Stimulated activated CD8-positive, alpha-beta memory T cell treated with anti-CD3 and anti-CD28 coated beads, Interleukin-12 subunit alpha, Interleukin-12 subunit beta, amount 100 ng/mL, for 4 hours (primary cell): ENCODE measurements around the gene PLEKHM1.

Source experiments
- DNase-seq: peaks from one replicate; pipeline ENCODE4 v3.0.0-alpha.2; 2020; ENCODE audit warnings: low read depth

PLEKHM1 gene

GRCh38 chr17:45398800-45399199 is 91.7 kb downstream of the PLEKHM1 start:
- no peak for DNase-seq

GRCh38 chr17:45397796-45398195 is 92.7 kb downstream of the PLEKHM1 start:
- DNase-seq: no peak

- DNase-seq: no peak
Observed at GRCh38 chr17:45396496-45397205, 93.9 kb downstream of the PLEKHM1 start.

- DNase-seq: no peak
Observed at GRCh38 chr17:45395569-45396415, 94.7 kb downstream of the PLEKHM1 start.

GRCh38 chr17:45394913-45395568 is 95.5 kb downstream of the PLEKHM1 start:
- DNase-seq: no peak

GRCh38 chr17:45394564-45394912 is 96.0 kb downstream of the PLEKHM1 start:
- no peak for DNase-seq

- no peak for DNase-seq
Observed at GRCh38 chr17:45394091-45394490, 96.4 kb downstream of the PLEKHM1 start.

- DNase-seq: no peak
Observed at GRCh38 chr17:45393411-45393810, 97.1 kb downstream of the PLEKHM1 start.

GRCh38 chr17:45391918-45392317 is 98.6 kb downstream of the PLEKHM1 start:
- DNase-seq: no peak

GRCh38 chr17:45391291-45391690 is 99.2 kb downstream of the PLEKHM1 start:
- no peak for DNase-seq

GRCh38 chr17:45389354-45389753 is 101.2 kb downstream of the PLEKHM1 start:
- no peak for DNase-seq

- DNase-seq: no peak
Observed at GRCh38 chr17:45388604-45389325, 101.8 kb downstream of the PLEKHM1 start.

GRCh38 chr17:45387739-45388138 is 102.8 kb downstream of the PLEKHM1 start:
- DNase-seq: no peak

- DNase-seq: no peak
Observed at GRCh38 chr17:45386178-45386577, 104.3 kb downstream of the PLEKHM1 start.
